GM18870 (cell line): ENCODE data around the gene CHMP6.

Experiments
- ATAC-seq: cut with Tn5 transposase; IDR thresholded peaks from one replicate; pipeline ENCODE4 v1.9.1; 2021; ENCODE audit warnings: moderate library complexity; ENCODE audit not compliant: unreplicated experiment

Gene CHMP6

DNA sequence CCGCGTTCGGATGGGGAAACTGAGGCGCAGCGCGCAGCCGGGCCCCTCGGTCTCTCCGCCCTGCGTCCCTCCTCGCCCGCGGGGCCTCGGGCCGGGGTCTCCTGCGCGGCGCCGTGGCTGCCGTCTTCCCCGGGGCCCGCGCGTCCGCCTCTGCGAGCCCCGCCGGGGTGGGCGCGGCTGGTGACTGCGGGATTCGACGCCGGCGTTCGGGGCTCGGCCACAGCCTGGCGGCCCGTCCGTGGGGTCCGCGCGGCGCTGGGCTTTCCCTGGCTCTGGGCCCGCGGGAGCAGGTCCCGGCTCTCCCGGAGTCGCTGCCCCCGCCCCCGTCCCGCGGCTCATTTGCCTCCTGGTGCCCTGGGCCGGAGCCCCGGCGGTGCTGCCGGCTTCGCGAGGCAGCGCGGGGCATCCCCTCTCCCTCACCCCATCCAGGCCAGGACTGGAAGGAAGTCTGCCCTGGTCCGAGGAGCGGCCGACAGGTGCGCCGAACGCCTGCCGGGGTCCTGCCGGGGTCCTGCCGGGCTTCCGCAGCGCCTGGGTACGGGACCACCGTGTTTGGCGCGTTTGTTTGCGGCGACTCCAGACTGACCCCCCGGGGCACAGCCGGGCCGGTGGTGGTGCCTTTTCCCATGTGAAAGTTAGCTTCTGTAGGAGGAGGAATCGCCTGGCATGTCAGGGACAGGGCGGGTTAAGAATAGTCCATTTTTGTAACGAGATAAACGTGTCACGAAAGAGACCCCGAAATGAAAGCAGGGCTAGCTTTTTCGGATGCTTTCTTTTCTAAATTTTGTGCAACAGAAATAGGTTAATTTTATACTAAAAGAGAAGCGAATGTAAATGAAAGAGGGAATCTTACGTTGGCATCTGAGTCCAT is 671 bp downstream of the CHMP6 start:
- ATAC-seq = no peak

DNA sequence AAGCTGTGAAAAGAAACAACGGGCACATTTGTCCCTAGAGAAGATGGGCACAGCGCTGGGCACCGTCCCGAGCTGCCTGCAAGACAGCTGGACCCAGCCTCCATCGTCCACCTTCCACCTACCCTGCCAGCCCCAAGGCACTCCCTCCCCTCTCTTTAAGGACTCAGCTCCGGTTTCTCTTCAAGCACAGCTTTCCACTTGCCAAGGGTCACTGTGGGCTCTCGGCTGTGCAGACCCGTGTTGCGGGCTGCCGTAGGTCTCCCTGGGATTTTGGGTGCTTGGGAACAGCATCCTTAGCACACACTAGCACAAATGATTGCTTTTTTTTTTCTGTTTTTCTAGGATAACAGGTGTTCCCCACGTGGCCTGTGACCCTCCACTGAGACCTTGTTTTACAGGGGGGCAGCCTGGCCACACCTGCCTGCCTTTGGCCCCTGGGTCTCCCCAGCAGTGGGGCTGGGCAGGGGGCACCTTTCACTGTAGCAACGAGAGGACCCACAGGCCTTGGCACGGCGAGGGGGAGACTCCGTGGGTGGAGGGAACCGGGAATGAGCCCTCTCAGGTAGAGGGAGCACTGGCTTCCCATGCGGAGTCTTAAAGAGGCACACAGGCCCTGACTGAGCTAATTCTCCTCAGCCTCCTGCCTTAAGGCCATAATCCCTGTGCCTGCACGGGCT is 1.4 kb downstream of the CHMP6 start:
- no peak for ATAC-seq

DNA sequence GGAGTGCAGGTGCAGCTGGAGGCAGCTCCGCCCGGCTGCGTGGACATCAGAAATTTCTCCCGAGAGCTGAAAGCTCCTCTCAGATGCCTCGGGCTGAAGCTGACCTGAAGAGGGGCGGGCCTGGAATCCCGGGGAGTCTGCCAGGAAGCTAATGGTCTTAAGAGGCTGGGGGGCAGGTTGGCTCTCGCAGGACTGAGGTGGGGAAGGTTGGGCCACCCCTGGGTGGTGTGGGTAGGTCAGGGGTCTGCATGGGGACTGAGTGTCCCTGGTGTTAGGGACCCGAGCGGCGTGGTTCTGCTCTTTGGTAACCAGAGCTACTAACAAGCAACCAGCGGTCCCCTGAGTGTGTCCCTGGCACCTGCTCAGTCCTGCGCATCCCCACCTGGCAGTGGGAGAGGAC is 3.5 kb downstream of the CHMP6 start:
- no peak for ATAC-seq

DNA sequence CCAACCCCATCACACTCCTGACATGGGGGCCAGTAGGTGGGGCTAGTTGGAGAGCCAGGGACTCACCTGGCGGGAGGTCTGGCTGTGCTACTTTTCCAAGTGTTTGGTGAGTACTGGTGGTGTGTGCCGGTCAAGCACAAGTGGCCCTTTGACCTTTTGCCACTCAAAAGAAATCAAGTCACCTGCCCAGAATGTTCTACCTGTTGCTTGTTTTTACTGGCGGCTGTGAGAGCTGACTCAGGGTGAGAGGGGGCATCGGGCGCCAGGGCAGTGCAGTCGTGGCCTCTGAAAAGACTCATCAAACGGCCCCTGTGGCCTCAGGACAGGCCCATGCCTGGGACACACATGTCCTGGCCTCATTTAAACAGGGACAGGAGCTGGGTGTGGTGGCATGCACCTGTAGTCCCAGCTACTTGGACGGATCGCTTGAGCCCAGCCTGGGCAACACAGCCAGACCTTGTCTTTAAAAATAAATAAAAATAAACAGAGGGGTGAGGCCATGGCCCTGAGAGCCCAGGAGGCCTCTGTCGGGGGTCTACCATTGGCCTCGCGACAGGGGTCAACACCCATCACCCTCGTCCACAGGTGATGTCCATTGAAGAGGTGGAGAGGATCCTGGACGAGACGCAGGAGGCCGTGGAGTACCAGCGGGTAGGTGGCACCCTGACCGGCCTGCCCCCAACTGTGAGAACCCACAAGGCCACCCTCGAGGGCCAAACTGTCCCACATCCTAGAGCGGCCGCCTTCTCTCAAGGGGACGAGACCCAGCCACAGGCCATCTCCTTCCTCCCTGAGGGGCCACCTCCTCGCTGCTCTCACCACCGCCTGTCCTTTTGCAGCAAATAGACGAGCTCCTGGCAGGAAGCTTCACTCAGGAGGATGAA is 5.0 kb downstream of the CHMP6 start:
- no peak for ATAC-seq

- no peak for ATAC-seq
Measured at GRCh38 chr17:80997424-80998117, 5.9 kb downstream of the CHMP6 start.

DNA sequence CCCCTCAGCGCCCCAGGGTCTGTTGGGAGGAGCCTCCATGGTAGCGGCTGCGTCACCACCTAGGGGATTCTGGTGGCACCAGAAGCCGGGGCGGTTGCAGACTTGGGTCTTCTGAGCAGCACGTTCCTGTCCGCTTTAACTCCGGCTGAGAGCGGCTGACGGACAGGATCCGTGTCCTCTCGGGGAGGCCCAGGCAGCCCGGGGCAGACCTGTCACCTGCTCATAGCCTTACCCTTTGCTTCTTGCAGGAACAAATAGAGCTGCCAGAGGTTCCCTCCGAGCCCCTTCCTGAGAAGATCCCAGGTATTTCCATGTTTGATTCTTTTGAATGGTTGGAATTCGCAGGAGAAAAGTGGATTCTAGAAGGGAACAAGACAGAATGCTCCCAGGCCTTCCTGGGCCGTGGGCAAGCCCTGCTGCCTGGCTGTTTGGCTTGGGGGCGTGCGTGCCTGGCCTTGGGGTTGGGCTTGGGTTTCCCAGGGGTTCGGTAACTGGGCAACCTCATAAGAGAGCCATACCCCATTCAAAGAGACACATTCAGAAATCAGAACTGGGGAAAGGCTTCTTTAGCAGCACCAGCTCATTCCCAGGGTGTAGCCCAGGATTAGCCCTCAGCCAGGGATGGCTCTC is 6.6 kb downstream of the CHMP6 start:
- no peak for ATAC-seq

- no peak for ATAC-seq
Measured at GRCh38 chr17:80998748-80999535, 7.3 kb downstream of the CHMP6 start.

- no peak for ATAC-seq
Measured at GRCh38 chr17:80999536-81000333, 8.1 kb downstream of the CHMP6 start.

- ATAC-seq = no peak
Measured at GRCh38 chr17:81000334-81000630, 8.6 kb downstream of the CHMP6 start.

- ATAC-seq = no peak
Measured at GRCh38 chr17:81000631-81001357, 9.2 kb downstream of the CHMP6 start.

- no peak for ATAC-seq
Measured at GRCh38 chr17:81002013-81002384, 10.4 kb downstream of the CHMP6 start.

GRCh38 chr17:81002409-81003361 is 11.0 kb downstream of the CHMP6 start:
- ATAC-seq = no peak

DNA sequence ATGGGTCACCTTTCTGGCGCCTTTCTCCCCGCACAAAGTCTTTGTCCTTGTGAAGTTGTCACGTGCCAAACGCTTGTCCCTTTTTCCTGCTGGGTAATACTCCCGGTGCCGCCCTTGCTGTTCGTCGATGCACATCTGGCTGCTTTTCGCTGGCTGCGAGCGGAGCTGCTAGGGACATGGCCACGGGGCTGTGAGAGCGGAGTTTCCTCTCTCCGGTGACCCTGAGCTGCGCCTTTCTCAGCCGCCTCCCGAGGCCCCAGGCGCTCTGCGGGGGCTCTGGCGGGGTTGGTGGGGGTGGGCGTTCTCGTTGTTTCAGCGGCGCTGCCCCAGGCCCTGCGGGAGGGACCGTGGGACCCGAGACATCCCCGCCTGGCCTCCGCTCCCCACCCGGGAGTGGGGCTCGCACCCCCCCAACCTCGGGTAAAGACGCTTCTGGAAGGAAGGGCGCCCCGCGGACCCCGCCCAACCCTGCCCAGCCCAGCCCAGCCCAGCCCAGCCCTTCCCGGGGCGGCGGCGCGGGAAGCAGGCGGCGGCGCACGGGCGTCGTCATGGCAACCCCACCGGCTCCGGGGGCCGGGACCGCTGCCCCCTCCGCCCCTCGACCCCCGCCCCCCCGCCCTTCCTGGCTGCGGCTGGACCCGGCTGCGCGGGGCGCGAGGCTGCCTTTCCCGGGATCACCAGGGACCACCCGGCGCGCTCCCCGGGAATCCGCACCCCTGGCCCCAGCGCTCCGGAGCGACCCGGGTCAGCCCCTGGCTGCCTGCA is 12.3 kb downstream of the CHMP6 start:
- no peak for ATAC-seq

GRCh38 chr17:81006891-81007290 is 15.2 kb downstream of the CHMP6 start:
- no peak for ATAC-seq

DNA sequence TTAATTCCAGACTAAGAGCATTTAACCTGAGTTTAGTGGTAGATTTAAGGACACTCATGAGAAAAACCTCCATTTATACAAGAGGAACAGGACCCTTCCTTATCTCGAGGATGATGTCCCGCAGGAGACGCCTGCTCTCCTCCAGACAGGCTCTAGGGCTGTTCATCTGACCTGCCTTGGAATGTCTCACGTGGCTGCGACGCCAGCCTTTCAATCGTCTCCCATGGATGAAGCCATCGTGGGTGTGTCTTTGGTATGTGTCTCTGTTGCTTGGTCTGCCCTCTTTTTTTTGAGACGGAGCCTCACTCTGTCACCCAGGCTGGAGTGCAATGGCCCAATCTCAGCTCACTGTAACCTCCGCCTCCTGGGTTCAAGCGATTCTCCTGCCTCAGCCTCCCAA is 16.5 kb downstream of the CHMP6 start:
- no peak for ATAC-seq

DNA sequence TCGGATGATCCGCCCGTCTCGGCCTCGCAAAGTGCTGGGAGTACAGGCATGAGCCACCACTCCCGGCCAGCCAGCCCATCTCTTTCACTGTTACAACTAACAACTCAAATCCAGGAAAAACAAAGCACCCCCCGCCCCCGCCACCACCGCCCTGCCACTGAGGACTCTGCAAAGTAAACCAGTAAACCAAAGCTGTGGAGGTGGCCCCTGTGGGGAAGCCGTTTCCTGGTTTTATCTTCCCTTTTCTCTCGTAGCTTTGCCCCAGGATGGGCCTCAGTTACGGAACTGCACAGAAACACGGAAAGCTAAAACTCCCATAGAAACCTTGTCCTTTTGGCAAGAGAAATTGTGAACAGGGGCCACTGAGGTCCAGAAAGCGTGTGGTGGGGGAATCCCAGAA is 17.5 kb downstream of the CHMP6 start:
- no peak for ATAC-seq

- ATAC-seq = no peak
Measured at GRCh38 chr17:81010935-81011334, 19.3 kb downstream of the CHMP6 start.
